CD4-positive, alpha-beta T cell (primary cell): Measurements from ENCODE around the gene PDLIM1. TPM values are rescaled to one million over a fixed set of nuclear protein-coding genes. Genes with fewer than 3 reads are reported as not detected.

ENCODE experiments used
- ATAC-seq: fragments of 200-7000 bp; cut with Tn5 transposase; one replicate; pipeline ENCODE4 v1.10.0; 2022; ENCODE audit warnings: mild to moderate bottlenecking; ENCODE audit not compliant: poor library complexity
- CTCF ChIA-PET: fragments of 350-600 bp; sonication (Branson Sonifier 250); formaldehyde crosslinking; loops from one replicate; lab custom pipeline; 2021; ENCODE audit warnings: antibody characterized with exemption, inconsistent platforms; lab: Charles Lee
- POLR2A ChIA-PET: fragments of 350-600 bp; sonication (Branson Sonifier 250); formaldehyde crosslinking; loops from one replicate; lab custom pipeline; 2021; ENCODE audit warnings: antibody characterized with exemption, inconsistent platforms; lab: Charles Lee
- DNase-seq, 14 experiments: peaks; one replicate each; pipeline ENCODE4 v3.0.0-alpha.2; 2013 to 2020; ENCODE audit warnings: mixed read lengths in 2 of 14
- H3K27ac ChIP-seq, 2 donors: one replicate each; pipeline versions ENCODE4 v1.5.1 to v1.7.0; 2013; ENCODE audit warnings: low read length in 2 of 2, low read depth in 1 of 2, mild to moderate bottlenecking in 1 of 2
- H3K27me3 ChIP-seq, 2 experiments: 1 replicate in 1 of 2; 2 replicates in 1 of 2; pipeline versions ENCODE4 v1.6.1 to v1.7.0; 2013; ENCODE audit warnings: low read length in 2 of 2, control low read depth in 1 of 2, mild to moderate bottlenecking in 1 of 2, moderate library complexity in 1 of 2; ENCODE audit not compliant: insufficient read depth in 2 of 2, control insufficient read depth in 1 of 2
- H3K36me3 ChIP-seq: one replicate; pipeline ENCODE4 v1.6.1; 2013; ENCODE audit warnings: low read length, control low read depth; ENCODE audit not compliant: insufficient read depth
- H3K4me1 ChIP-seq: one replicate; pipeline ENCODE4 v1.6.1; 2013; ENCODE audit warnings: low read length, control low read depth; ENCODE audit not compliant: insufficient read depth
- H3K4me3 ChIP-seq: one replicate; pipeline ENCODE4 v1.5.1; 2013; ENCODE audit warnings: mild to moderate bottlenecking, low read length, moderate library complexity
- H3K9me3 ChIP-seq, 2 experiments: 1 replicate in 1 of 2; 2 replicates in 1 of 2; pipeline versions ENCODE4 v1.6.1 to v1.7.0; 2013; ENCODE audit warnings: low read length in 2 of 2, mild to moderate bottlenecking in 2 of 2, control low read depth in 1 of 2, moderate library complexity in 1 of 2; ENCODE audit not compliant: control insufficient read depth in 1 of 2, insufficient read depth in 1 of 2
- H3K27ac Mint-ChIP-seq: one replicate; pipeline ENCODE4 v1.8.0; 2020; ENCODE audit warnings: mixed read lengths
- H3K27me3 Mint-ChIP-seq: one replicate; pipeline ENCODE4 v1.8.0; 2021; ENCODE audit warnings: mixed read lengths
- H3K36me3 Mint-ChIP-seq: one replicate; pipeline ENCODE4 v1.8.0; 2021; ENCODE audit warnings: low read depth, mixed read lengths
- H3K4me1 Mint-ChIP-seq: one replicate; pipeline ENCODE4 v1.8.0; 2021; ENCODE audit warnings: low read depth, mixed read lengths
- H3K4me3 Mint-ChIP-seq: one replicate; pipeline ENCODE4 v1.8.0; 2020; ENCODE audit warnings: mild to moderate bottlenecking, mixed read lengths
- H3K9me3 Mint-ChIP-seq: one replicate; pipeline ENCODE4 v1.8.0; 2020; ENCODE audit warnings: mixed read lengths
- CTCF ChIP-seq: fragments of 200-600 bp; IDR thresholded peaks from one replicate; pipeline ENCODE4 v1.8.0; 2022; ENCODE audit warnings: antibody characterized with exemption, mild to moderate bottlenecking
- intact Hi-C, 2 experiments: fragments of 100-400 bp; cut with DNase I in 1 of 2; cut with micrococcal nuclease in 1 of 2; formaldehyde crosslinking; loops; one replicate each; pipeline versions ENCODE4 v1.15.1 to v1.9.0; 2023 to 2025; cut with DNase I, micrococcal nuclease
- total RNA-seq, 174 experiments: library from RNA in 2 of 174; stranded (reverse) in 2 of 174; gene quantifications; one replicate each; pipeline ENCODE4 v1.2.3 and lab custom pipeline; 2021 to 2026

PDLIM1 gene
- total RNA-seq, 2 experiments from 2014 or later: 0.41 to 0.75 TPM

GRCh38 chr10:95286707-95287106 is 4.1 kb downstream of the PDLIM1 start:
- Histone ChIP-seq H3K9me3 (peaks cover 0 to 5% of the 10 kb centered on the region in 2 experiments), H3K27me3 (peaks cover 21 to 34% of the 10 kb centered on the region in 2 experiments), H3K36me3 (no peaks in the 10 kb centered on the region), H3K4me1 (peaks cover 9% of the 10 kb centered on the region), H3K4me3 (no peak overlapping the region), H3K27ac (no peak overlapping the region)
- H3K36me3 Mint-ChIP-seq: no peaks in the 10 kb centered on the region
- no peaks in the 10 kb centered on the region for H3K9me3 Mint-ChIP-seq
- peaks cover 14% of the 10 kb centered on the region for H3K4me1 Mint-ChIP-seq
- DNase-seq: no peak
- CTCF ChIA-PET: no interaction called here
- ATAC-seq: no peak
- H3K27ac Mint-ChIP-seq: no peak overlapping the region
- intact Hi-C loops: no loop called here
- POLR2A ChIA-PET: interaction anchor here (1.2 kb wide), 1 partner anchor 9 kb away, joined by 3 read pairs; no protein-coding TSS in a partner anchor
- peaks cover 43% of the 10 kb centered on the region for H3K27me3 Mint-ChIP-seq
- TF ChIP-seq CTCF: no peak
- no peak overlapping the region for H3K4me3 Mint-ChIP-seq

DNA sequence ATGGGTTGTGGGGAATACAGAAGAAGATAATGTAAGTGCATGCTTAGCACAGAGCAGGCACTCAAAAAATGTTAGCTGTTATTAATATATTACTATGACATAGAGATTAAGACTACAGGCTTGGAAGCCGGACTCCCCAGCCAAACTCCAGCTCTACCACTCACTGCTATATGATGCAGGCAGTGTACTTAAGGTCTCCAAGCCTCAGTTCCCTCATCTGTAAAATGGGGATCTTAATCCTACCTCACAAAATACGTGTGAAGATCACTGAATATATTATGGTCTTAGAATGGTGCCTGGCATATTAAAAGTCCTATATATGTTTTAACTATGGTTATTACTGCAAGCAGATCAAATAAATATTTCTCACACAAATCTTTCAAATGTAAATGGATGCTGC is 5.2 kb downstream of the PDLIM1 start:
- Mint-ChIP-seq H3K27ac (no peak overlapping the region), H3K27me3 (peaks cover 38% of the 10 kb centered on the region), H3K4me1 (peaks cover 9% of the 10 kb centered on the region), H3K36me3 (no peaks in the 10 kb centered on the region), H3K9me3 (no peaks in the 10 kb centered on the region), H3K4me3 (no peak overlapping the region)
- no peaks in the 10 kb centered on the region for H3K36me3 ChIP-seq
- H3K4me1 ChIP-seq: peaks cover 3% of the 10 kb centered on the region
- ATAC-seq (no peak), DNase-seq (no peak)
- H3K4me3 ChIP-seq: no peak overlapping the region
- peaks cover 19 to 29% of the 10 kb centered on the region in 2 experiments for H3K27me3 ChIP-seq
- no peaks in the 10 kb centered on the region for H3K9me3 ChIP-seq
- H3K27ac ChIP-seq: no peak overlapping the region
- ChIA-PET POLR2A (interaction anchor here (1.2 kb wide), 1 partner anchor 7 kb away, joined by 3 read pairs; no protein-coding TSS in a partner anchor), CTCF (no interaction called here)
- intact Hi-C loops: no loop called here
- TF ChIP-seq CTCF: no peak

DNA sequence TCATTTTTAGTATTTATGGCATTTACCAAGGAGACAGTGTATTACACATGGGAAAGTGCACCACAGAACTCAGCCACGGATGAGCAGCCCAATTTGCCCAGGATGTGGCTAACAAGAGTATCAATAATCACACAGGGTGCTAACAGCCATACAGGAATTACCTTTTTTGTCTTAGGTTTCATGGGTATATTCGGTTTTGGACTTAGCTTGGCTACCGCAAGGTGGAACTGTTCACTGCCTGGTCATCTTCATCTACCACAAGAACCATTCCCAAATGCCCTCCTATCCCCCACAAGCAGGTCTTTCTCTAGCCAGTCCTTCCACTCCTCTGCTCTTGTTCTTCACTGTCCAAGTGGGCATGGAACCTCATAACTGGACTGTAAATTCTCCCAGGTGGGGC is 6.0 kb downstream of the PDLIM1 start:
- Histone ChIP-seq H3K27ac (no peak overlapping the region), H3K36me3 (no peaks in the 10 kb centered on the region), H3K4me1 (no peaks in the 10 kb centered on the region), H3K9me3 (no peaks in the 10 kb centered on the region), H3K27me3 (peaks cover 15 to 25% of the 10 kb centered on the region in 2 experiments), H3K4me3 (no peak overlapping the region)
- no peaks in the 10 kb centered on the region for H3K9me3 Mint-ChIP-seq
- H3K27ac Mint-ChIP-seq: no peak overlapping the region
- ATAC-seq: no peak
- ChIA-PET POLR2A (no interaction called here), CTCF (no interaction called here)
- DNase-seq: no peak
- H3K36me3 Mint-ChIP-seq: no peaks in the 10 kb centered on the region
- H3K27me3 Mint-ChIP-seq: peaks cover 33% of the 10 kb centered on the region
- peaks cover 4% of the 10 kb centered on the region for H3K4me1 Mint-ChIP-seq
- intact Hi-C loops: no loop called here
- no peak overlapping the region for H3K4me3 Mint-ChIP-seq
- TF ChIP-seq CTCF: no peak
